GM12864 (cell line): ENCODE results near the gene ACAD10.
"Not testable (repeated sequence)": the region's sequence is repeated elsewhere in the genome, so short reads cannot be mapped to it uniquely, and the experiment has no call there.

Source experiments
- DNase-seq: peaks from one replicate; pipeline ENCODE4 v3.0.0-alpha.2; 2011; ENCODE audit warnings: low read depth
- H3K4me3 ChIP-seq: 2 replicates; pipeline ENCODE4 v1.5.1; 2011; ENCODE audit warnings: mild to moderate bottlenecking, low read depth, low read length, control low read depth
- CTCF ChIP-seq: IDR thresholded peaks from 2 replicates; pipeline ENCODE4 v1.5.1; 2011; ENCODE audit warnings: low read depth, mild to moderate bottlenecking, moderate library complexity, low read length, control low read depth, inconsistent platforms; ENCODE audit errors: missing control alignments

The ACAD10 gene

GRCh38 chr12:111645433-111645832 is 40.4 kb upstream of the ACAD10 start:
- DNase-seq = no peak
- H3K4me3 ChIP-seq = no peak overlapping the region
- no peak for TF ChIP-seq CTCF

- no peak for TF ChIP-seq CTCF
- H3K4me3 ChIP-seq = no peak overlapping the region
- no peak for DNase-seq
Measured at GRCh38 chr12:111650912-111651311, 34.9 kb upstream of the ACAD10 start.

GRCh38 chr12:111652530-111652929 is 33.3 kb upstream of the ACAD10 start:
- H3K4me3 ChIP-seq, DNase-seq: not testable (repeated sequence)

- DNase-seq = no peak
- TF ChIP-seq CTCF = no peak
- H3K4me3 ChIP-seq = no peak overlapping the region
Measured at GRCh38 chr12:111653596-111653995, 32.3 kb upstream of the ACAD10 start.

GRCh38 chr12:111655356-111655755 is 30.5 kb upstream of the ACAD10 start:
- no peak for DNase-seq
- no peak overlapping the region for H3K4me3 ChIP-seq
- TF ChIP-seq CTCF = no peak

- no peak for TF ChIP-seq CTCF
- no peak for DNase-seq
- H3K4me3 ChIP-seq = no peak overlapping the region
Measured at GRCh38 chr12:111656016-111656415, 29.8 kb upstream of the ACAD10 start.

GRCh38 chr12:111664499-111664898 is 21.4 kb upstream of the ACAD10 start:
- no peak for TF ChIP-seq CTCF
- no peak overlapping the region for H3K4me3 ChIP-seq
- DNase-seq = no peak
